Type B pancreatic cell (in vitro differentiated cells): ENCODE measurements around the gene TNRC6A. TPM values are rescaled to one million over a fixed set of nuclear protein-coding genes. Genes with fewer than 3 reads are reported as not detected.

ENCODE experiments used
- DNase-seq: peaks from one replicate; pipeline ENCODE4 v3.0.0; 2021; ENCODE audit warnings: mixed read lengths; ENCODE audit not compliant: unreplicated experiment; ENCODE audit errors: extremely low spot score
- H3K27ac Mint-ChIP-seq: 2 replicates; pipeline ENCODE4 v1.8.0; 2021; ENCODE audit warnings: mild to moderate bottlenecking, mixed read lengths
- H3K27me3 Mint-ChIP-seq: 2 replicates; pipeline ENCODE4 v1.8.0; 2021; ENCODE audit warnings: mixed read lengths
- H3K36me3 Mint-ChIP-seq: 2 replicates; pipeline ENCODE4 v1.8.0; 2021; ENCODE audit warnings: mixed read lengths
- H3K4me1 Mint-ChIP-seq: one replicate; pipeline ENCODE4 v1.8.0; 2021; ENCODE audit warnings: mixed read lengths; ENCODE audit not compliant: unreplicated experiment
- H3K4me3 Mint-ChIP-seq: 2 replicates; pipeline ENCODE4 v1.8.0; 2021; ENCODE audit warnings: mild to moderate bottlenecking, mixed read lengths
- H3K9me3 Mint-ChIP-seq: 2 replicates; pipeline ENCODE4 v1.8.0; 2021; ENCODE audit warnings: mixed read lengths
- long read RNA-seq: library from polyadenylated mRNA; unstranded; transcript quantifications from one replicate; pipeline ENCODE4 v2.0.0, GENCODE V29; 2020
- total RNA-seq: library from RNA; stranded (reverse); gene quantifications from 2 replicates; pipeline ENCODE4 v1.2.1, GENCODE V29; 2021; ENCODE audit warnings: low replicate concordance
- TF ChIP-seq, protein P1 (sequence below): fragments of 200-600 bp; sonication (generic); conservative IDR thresholded peaks from 2 replicates; pipeline ENCODE4 v1.5.0; 2021; ENCODE audit warnings: antibody characterized with exemption, mild to moderate bottlenecking

TNRC6A gene
- total RNA-seq, result 40.0 and 65.9 TPM in 2 replicates
- long read RNA-seq, partial matches to known transcripts, result 15 of 17 reads
- long read RNA-seq, other reads (novel, unspliced or antisense), result 2 of 17 reads

DNA sequence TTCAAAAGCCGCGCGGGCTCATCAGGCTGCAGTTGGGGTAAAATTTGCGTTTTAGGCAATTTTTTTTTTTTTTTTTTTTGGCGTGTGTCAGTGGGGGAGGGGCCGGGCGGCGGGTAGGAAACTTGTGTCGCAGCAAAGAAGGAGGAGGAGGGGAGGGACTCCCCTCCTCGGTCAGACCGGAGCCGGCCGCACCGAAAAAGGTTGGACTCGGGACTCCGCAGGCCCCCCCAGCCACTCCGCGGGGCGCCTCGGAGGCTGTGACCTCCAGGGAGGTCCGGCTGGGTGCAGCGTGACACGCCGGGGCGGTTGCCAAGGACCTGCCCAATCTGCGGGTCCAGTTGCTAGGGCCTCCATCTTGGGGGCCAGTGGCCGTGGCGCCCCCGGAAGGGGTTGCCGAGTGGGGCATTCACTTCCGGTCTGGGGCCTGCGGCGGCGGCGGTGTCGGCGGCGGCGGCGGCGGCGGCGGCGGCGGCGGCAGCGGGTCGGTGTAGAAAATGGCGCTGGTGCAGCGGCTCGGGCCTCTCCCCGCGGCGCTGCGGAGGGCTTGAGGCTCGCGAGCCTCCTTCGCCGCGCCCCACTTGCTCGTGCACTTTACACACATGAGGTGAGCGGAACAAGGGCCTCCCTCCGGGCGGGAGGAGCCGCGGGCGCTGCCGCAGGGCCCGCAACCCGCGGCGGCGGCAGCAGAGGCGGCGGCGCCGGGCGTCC lies at the start of gene TNRC6A:
Gene TNRC6A (plus strand): TSS at position 409 of the 708 bp plus-strand sequence. CDS start 191 bp downstream, at position 600.
- no peaks in the 10 kb centered on the region for H3K27me3 Mint-ChIP-seq
- TF ChIP-seq, protein P1, sequence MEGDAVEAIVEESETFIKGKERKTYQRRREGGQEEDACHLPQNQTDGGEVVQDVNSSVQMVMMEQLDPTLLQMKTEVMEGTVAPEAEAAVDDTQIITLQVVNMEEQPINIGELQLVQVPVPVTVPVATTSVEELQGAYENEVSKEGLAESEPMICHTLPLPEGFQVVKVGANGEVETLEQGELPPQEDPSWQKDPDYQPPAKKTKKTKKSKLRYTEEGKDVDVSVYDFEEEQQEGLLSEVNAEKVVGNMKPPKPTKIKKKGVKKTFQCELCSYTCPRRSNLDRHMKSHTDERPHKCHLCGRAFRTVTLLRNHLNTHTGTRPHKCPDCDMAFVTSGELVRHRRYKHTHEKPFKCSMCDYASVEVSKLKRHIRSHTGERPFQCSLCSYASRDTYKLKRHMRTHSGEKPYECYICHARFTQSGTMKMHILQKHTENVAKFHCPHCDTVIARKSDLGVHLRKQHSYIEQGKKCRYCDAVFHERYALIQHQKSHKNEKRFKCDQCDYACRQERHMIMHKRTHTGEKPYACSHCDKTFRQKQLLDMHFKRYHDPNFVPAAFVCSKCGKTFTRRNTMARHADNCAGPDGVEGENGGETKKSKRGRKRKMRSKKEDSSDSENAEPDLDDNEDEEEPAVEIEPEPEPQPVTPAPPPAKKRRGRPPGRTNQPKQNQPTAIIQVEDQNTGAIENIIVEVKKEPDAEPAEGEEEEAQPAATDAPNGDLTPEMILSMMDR, result no peak

DNA sequence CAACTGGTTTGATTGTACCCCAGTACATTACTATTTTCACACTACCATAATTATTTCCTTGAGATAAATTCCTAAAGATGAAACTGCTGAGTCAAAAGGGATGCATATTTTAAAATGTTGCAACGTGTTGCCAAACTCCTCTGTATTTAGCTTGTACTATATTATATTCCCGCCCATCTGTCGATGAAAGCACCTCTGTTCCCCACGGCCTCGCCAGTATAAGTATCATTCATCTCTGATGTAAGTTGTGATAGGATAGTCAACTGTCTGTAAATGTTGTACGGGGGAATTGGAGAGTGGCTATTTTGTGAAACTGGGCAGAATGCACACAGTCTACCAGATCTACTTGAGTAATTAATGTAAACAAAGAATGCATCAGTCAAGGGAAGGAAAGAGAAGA lies 47.7 kb upstream of the TNRC6A start:
- H3K4me1 Mint-ChIP-seq, result peaks cover 19% of the 10 kb centered on the region
- H3K36me3 Mint-ChIP-seq, result no peaks in the 10 kb centered on the region
- H3K27me3 Mint-ChIP-seq, result no peaks in the 10 kb centered on the region
- H3K9me3 Mint-ChIP-seq, result no peaks in the 10 kb centered on the region
- no peak for DNase-seq
- TF ChIP-seq, protein P1, result no peak
- H3K4me3 Mint-ChIP-seq, result no peak overlapping the region
- H3K27ac Mint-ChIP-seq, result peak overlapping the region; percentile 34

More for the DNA sequence above, at the start of gene TNRC6A:
- peak within 1 kb of the TSS; percentile 95 for H3K27ac Mint-ChIP-seq
- peak; percentile 92 for DNase-seq
- no peaks in the 10 kb centered on the region for H3K9me3 Mint-ChIP-seq
- H3K4me3 Mint-ChIP-seq, result peak within 1 kb of the TSS; percentile 99
- peaks cover 20% of the 10 kb centered on the region for H3K36me3 Mint-ChIP-seq
- H3K4me1 Mint-ChIP-seq, result peaks cover 32% of the 10 kb centered on the region

DNA sequence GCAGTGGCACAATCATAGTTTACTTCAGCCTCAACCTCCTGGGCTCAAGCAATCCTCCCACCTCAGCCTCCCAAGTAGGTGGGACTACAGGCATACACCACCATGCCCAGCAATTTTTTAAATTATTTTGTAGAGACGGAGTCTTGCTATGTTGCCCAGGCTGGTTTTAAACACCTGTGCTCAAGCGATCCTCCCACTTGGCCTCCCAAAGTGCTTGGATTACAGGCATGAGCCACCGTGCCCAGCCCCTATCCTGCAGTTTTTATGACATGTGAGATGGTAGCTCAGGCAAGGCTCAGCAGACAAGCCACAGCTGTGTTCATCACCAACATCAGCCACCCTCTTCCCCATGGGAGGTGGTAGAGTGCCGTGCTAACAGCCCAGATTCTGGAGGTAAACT lies 46.2 kb upstream of the TNRC6A start:
- H3K4me3 Mint-ChIP-seq, result no peak overlapping the region
- H3K27ac Mint-ChIP-seq, result no peak overlapping the region
- no peaks in the 10 kb centered on the region for H3K27me3 Mint-ChIP-seq
- TF ChIP-seq, protein P1, result no peak
- no peaks in the 10 kb centered on the region for H3K9me3 Mint-ChIP-seq
- no peak for DNase-seq
- peaks cover 20% of the 10 kb centered on the region for H3K4me1 Mint-ChIP-seq
- no peaks in the 10 kb centered on the region for H3K36me3 Mint-ChIP-seq

DNA sequence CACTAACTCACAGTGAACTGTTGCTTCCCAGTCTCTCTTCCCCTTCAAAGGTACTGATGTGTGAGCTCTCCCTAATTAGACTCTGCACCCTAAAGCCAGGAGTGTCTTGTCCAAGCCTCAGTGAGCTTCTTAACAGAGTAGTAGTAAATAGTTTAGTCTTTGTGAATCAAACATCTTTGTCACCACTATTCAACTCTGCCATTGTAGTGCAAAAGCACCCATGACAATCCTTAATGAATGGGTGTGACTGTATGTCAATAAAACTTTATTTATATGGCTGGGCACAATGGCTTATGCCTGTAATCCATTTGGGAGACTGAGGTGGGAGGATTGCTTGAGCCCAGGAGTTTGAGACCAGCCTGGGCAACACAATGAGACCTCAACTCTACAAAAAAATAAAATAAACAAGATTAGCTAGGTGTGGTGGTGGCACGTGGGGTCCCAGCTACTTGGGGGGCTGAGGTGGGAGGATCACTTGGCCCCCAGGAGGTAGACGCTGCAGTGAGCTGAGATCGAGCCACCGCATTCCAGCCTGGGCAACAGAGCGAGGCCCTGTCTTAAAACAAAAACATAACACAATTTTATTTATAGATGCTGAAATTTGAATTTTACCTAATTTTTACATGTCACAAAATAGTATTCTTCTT lies 45.5 kb upstream of the TNRC6A start:
- Mint-ChIP-seq H3K9me3 (no peaks in the 10 kb centered on the region), H3K27me3 (no peaks in the 10 kb centered on the region), H3K4me3 (no peak overlapping the region), H3K36me3 (no peaks in the 10 kb centered on the region), H3K27ac (no peak overlapping the region), H3K4me1 (peaks cover 21% of the 10 kb centered on the region)
- no peak for DNase-seq
- TF ChIP-seq, protein P1, result no peak

DNA sequence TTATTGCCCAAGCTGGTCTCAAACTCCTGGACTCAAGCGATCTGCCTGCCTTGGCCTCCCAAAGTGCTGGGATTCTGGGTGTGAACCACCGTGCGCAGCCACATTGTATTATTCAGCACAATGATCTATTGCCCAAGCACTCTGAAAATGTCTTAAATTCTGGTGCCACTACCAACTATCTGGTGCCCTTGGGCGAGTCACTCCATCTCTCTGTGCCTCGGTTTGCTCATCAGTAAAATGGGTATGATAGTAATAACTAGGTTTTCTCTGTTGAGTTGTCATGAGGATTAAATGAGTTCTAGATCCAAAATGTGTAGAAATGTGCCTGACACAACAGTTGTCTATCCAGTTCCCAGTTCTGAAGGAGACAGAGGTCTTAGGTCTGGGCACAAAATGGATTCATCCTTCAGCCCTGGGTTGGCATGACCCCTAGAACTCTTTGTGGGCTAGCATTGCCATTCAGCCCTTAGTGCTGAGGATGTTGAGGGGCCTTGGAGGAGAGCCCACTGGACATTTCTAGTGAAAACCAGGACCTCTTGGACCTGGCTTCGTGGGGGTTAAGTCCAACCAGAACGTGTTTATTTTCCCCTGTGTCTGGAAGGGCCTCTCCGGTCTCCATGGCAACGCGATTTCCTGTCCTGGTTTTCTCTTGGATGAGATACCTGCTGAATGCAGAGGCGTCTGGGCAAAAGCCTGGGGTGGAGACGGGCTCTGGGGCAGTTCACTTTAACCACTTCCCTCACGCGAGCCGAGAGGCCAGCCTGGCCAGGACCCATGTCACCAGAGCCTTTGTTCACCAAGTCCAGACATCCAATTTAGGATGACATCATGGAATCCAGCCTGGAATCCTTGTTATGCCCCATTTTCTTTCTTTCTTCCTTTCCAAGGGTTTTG lies 43.7 kb upstream of the TNRC6A start:
- no peaks in the 10 kb centered on the region for H3K27me3 Mint-ChIP-seq
- no peaks in the 10 kb centered on the region for H3K9me3 Mint-ChIP-seq
- H3K4me3 Mint-ChIP-seq, result peak overlapping the region; percentile 78

More for the DNA sequence above, 43.7 kb upstream of the TNRC6A start:
- H3K27ac Mint-ChIP-seq, result peak overlapping the region; percentile 82
- TF ChIP-seq, protein P1, result no peak
- no peaks in the 10 kb centered on the region for H3K36me3 Mint-ChIP-seq
- peaks cover 24% of the 10 kb centered on the region for H3K4me1 Mint-ChIP-seq
- peak; percentile 71 for DNase-seq
